Loucy (cell line): ENCODE results near the gene MAPK14.

Source experiments
- H2AFZ ChIP-seq: fragments of 200-600 bp; sonication (generic); 2 replicates; pipeline ENCODE4 v1.6.0; 2016; ENCODE audit warnings: antibody characterized with exemption, mild to moderate bottlenecking, low read length, moderate library complexity
- H3F3A ChIP-seq: fragments of 200-600 bp; 2 replicates; pipeline ENCODE4 v1.6.0; 2016; ENCODE audit warnings: antibody characterized with exemption, low read depth, mild to moderate bottlenecking
- H3K27me3 ChIP-seq: fragments of 200-600 bp; sonication (generic); 2 replicates; pipeline ENCODE4 v1.6.1; 2014; ENCODE audit warnings: low read length, mild to moderate bottlenecking; ENCODE audit not compliant: insufficient read depth, poor library complexity, severe bottlenecking
- H3K36me3 ChIP-seq: fragments of 200-600 bp; sonication (generic); 2 replicates; pipeline ENCODE4 v1.6.1; 2016; ENCODE audit warnings: low read length; ENCODE audit not compliant: insufficient read depth
- H3K4me1 ChIP-seq: fragments of 200-600 bp; sonication (generic); 2 replicates; pipeline ENCODE4 v1.5.1; 2014; ENCODE audit warnings: low read length, mild to moderate bottlenecking; ENCODE audit not compliant: insufficient read depth, poor library complexity, severe bottlenecking
- H3K4me2 ChIP-seq: fragments of 200-600 bp; sonication (generic); 2 replicates; pipeline ENCODE4 v1.6.0; 2014; ENCODE audit warnings: antibody characterized with exemption, low read length, low read depth, mild to moderate bottlenecking; ENCODE audit not compliant: poor library complexity, severe bottlenecking
- H3K4me3 ChIP-seq: fragments of 200-600 bp; sonication (generic); 2 replicates; pipeline ENCODE4 v1.5.1; 2014; ENCODE audit warnings: low read length, mild to moderate bottlenecking, mixed read lengths; ENCODE audit not compliant: poor library complexity, severe bottlenecking
- H3K79me2 ChIP-seq: fragments of 200-600 bp; sonication (generic); 2 replicates; pipeline ENCODE4 v1.6.1; 2014; ENCODE audit warnings: low read length; ENCODE audit not compliant: insufficient read depth
- H3K9ac ChIP-seq: fragments of 200-600 bp; sonication (generic); 2 replicates; pipeline ENCODE4 v1.6.0; 2014; ENCODE audit warnings: mild to moderate bottlenecking, low read depth, low read length, moderate library complexity; ENCODE audit not compliant: poor library complexity, severe bottlenecking
- H3K9me2 ChIP-seq: fragments of 200-600 bp; sonication (generic); replicated peaks from 2 replicates; pipeline ENCODE4 v1.6.1; 2016; ENCODE audit warnings: low read depth, low read length, mixed read lengths
- H3K9me3 ChIP-seq: fragments of 200-600 bp; sonication (generic); 2 replicates; pipeline ENCODE4 v1.6.1; 2014; ENCODE audit warnings: mild to moderate bottlenecking, antibody characterized with exemption, low read length, low read depth; ENCODE audit not compliant: insufficient read depth
- H4K20me1 ChIP-seq: fragments of 200-600 bp; sonication (generic); 2 replicates; pipeline ENCODE4 v1.6.0; 2014; ENCODE audit warnings: antibody characterized with exemption, low read length, mild to moderate bottlenecking; ENCODE audit not compliant: insufficient read depth, poor library complexity, severe bottlenecking
- CTCF ChIP-seq: fragments of 200-600 bp; sonication (generic); conservative IDR thresholded peaks from 2 replicates; pipeline ENCODE4 v1.5.1; 2014; ENCODE audit warnings: mild to moderate bottlenecking, antibody characterized with exemption, low read length
- EZH2phosphoT487 ChIP-seq: fragments of 200-600 bp; IDR thresholded peaks from 2 replicates; pipeline ENCODE4 v1.6.1; 2018; ENCODE audit warnings: antibody characterized with exemption, mild to moderate bottlenecking, moderate library complexity, borderline replicate concordance

MAPK14 gene

GRCh38 chr6:36115412-36115811, 87.8 kb downstream of the MAPK14 start:
- H3K9ac ChIP-seq = peak overlapping the region; percentile 69
- peak overlapping the region; percentile 66 for H3K4me3 ChIP-seq
- H3K4me2 ChIP-seq = peak overlapping the region; percentile 82
- H3K27me3 ChIP-seq = no peaks in the 10 kb centered on the region
- no peak overlapping the region for H2AFZ ChIP-seq
- H3F3A ChIP-seq = peaks cover 18% of the 10 kb centered on the region
- H3K36me3 ChIP-seq = peaks cover 27% of the 10 kb centered on the region
- H4K20me1 ChIP-seq = no peaks in the 10 kb centered on the region
- H3K9me2 ChIP-seq = no peaks in the 10 kb centered on the region
- TF ChIP-seq EZH2phosphoT487 = no peak
- TF ChIP-seq CTCF = no peak
- peaks cover 77% of the 10 kb centered on the region for H3K4me1 ChIP-seq
- peaks cover 19% of the 10 kb centered on the region for H3K79me2 ChIP-seq
- H3K9me3 ChIP-seq = no peaks in the 10 kb centered on the region

DNA sequence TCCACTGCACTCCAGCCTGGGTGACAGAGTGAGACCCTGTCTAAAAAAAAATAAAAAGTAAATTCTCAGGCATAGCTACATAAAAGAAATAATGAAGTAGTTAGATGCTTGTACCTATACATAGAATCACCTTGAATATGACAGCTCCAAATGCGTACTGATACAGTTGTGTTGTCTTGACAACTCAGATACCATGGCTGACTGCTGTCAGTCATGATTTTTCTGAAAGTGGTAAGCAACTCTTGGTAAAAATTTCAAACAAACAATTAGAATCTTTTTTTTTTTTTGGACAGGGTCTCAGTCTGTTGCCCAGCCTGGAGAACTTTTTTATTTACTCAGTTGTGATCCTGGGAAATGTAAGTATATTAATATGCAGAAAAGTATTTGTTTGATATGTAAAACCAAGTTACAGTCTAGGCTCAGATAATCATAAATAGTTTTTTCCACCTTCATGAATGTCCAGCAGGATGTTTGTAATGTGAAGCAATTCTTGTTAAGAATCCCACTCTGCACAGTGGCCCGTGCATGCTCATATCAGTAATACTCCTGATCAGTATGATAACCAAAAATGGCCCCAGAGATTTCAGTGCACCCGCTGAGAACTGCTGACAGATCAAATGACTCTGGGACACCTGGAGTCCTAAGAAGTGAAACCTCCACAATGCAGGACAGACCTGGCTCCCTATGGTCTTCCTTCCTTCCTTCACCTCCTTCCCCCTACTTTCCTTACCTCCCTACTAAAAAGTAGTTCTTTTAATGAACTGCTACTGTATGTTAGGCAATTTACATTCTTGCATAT, 88.7 kb downstream of the MAPK14 start:
- no peak for TF ChIP-seq CTCF
- TF ChIP-seq EZH2phosphoT487 = no peak
- H3K79me2 ChIP-seq = peaks cover 19% of the 10 kb centered on the region
- H3K36me3 ChIP-seq = peaks cover 18% of the 10 kb centered on the region
- peaks cover 86% of the 10 kb centered on the region for H3K4me1 ChIP-seq
- H3K9ac ChIP-seq = peak overlapping the region; percentile 69
- no peaks in the 10 kb centered on the region for H3K9me2 ChIP-seq
- no peak overlapping the region for H2AFZ ChIP-seq
- H3K9me3 ChIP-seq = no peaks in the 10 kb centered on the region
- H3K27me3 ChIP-seq = no peaks in the 10 kb centered on the region
- no peak overlapping the region for H3K4me3 ChIP-seq
- H3F3A ChIP-seq = peaks cover 18% of the 10 kb centered on the region
- H3K4me2 ChIP-seq = peak overlapping the region; percentile 82
- H4K20me1 ChIP-seq = no peaks in the 10 kb centered on the region

DNA sequence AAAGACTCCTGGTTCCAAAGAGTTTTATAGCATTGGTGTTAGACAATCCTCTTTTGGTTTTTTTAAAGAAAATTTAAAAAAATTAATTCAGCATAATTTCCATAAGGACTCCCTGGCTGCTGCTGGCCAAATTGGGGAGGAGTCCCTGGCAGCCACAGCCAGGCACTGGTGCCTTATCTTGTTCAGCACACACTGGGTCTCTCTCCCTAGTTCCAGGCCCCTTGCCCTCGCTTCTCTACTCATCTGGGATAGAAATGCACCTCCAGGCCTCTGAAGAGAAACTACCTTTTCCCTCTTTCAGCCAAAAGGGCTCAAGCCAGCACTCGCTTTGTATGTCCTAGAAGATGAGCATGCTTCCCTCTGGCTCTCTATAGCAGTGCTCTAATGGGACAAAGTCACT, 89.3 kb downstream of the MAPK14 start:
- no peaks in the 10 kb centered on the region for H3K9me2 ChIP-seq
- no peaks in the 10 kb centered on the region for H3K27me3 ChIP-seq
- TF ChIP-seq CTCF (no peak), EZH2phosphoT487 (no peak)
- peaks cover 91% of the 10 kb centered on the region for H3K4me1 ChIP-seq
- H2AFZ ChIP-seq = no peak overlapping the region
- H3F3A ChIP-seq = peaks cover 18% of the 10 kb centered on the region
- H4K20me1 ChIP-seq = no peaks in the 10 kb centered on the region
- peak overlapping the region; percentile 69 for H3K9ac ChIP-seq
- peaks cover 13% of the 10 kb centered on the region; the same call in 1 of the 2 replicates for H3K36me3 ChIP-seq
- peaks cover 19% of the 10 kb centered on the region for H3K79me2 ChIP-seq
- no peaks in the 10 kb centered on the region for H3K9me3 ChIP-seq
- H3K4me2 ChIP-seq = peak overlapping the region; percentile 17
- H3K4me3 ChIP-seq = no peak overlapping the region
